A549 (cell line): Measurements from ENCODE around the gene ARL5C. TPM values are rescaled to one million over a fixed set of nuclear protein-coding genes. Genes with fewer than 3 reads are reported as not detected.

ENCODE experiments used
- ATAC-seq, 2 experiments: fragments of 200-7000 bp in 1 of 2; fragments of >200 bp in 1 of 2; cut with Nextera tagmentation in 1 of 2; cut with Tn5 transposase in 1 of 2; 3 replicates each; pipeline versions ENCODE4 v1.8.0 to v1.9.1; 2018 to 2020; ENCODE audit warnings: mild to moderate bottlenecking in 1 of 2, moderate library complexity in 1 of 2
- CTCF ChIA-PET: fragments of 300-600 bp; sonication (Branson Sonifier 250); formaldehyde crosslinking; extraction: SDS; loops from one replicate; lab custom pipeline; 2021; ENCODE audit warnings: antibody characterized with exemption, inconsistent platforms; lab: Yijun Ruan, JAX
- POLR2A ChIA-PET: fragments of 350-600 bp; formaldehyde crosslinking; extraction: SDS; loops from one replicate; lab custom pipeline; 2021; ENCODE audit warnings: antibody characterized with exemption, inconsistent platforms; lab: Yijun Ruan, JAX
- DNase-seq, 2 experiments: peaks; one replicate each; pipeline versions ENCODE4 v3.0.0 to v3.0.0-alpha.2; 2011 to 2016; ENCODE audit warnings: low read depth in 1 of 2, low spot score in 1 of 2
- FAIRE-seq: peaks from 2 replicates; lab custom pipeline; 2011; peaks lifted over from hg19 to GRCh38; lab: Jason Lieb, UNC
- H3K27ac ChIP-seq, 2 experiments: fragments of >200 bp; sonication (Bioruptor Twin); formaldehyde crosslinking; 3 replicates each; pipeline ENCODE4 v1.5.1; 2016 to 2017
- H3K4me1 ChIP-seq: fragments of >200 bp; sonication (Bioruptor Twin); formaldehyde crosslinking; 3 replicates; pipeline ENCODE4 v1.6.1; 2016
- H3K4me2 ChIP-seq: fragments of >200 bp; sonication (Bioruptor Twin); formaldehyde crosslinking; 3 replicates; pipeline ENCODE4 v1.6.1; 2016
- H3K4me3 ChIP-seq: fragments of >200 bp; sonication (Bioruptor Twin); formaldehyde crosslinking; 3 replicates; pipeline ENCODE4 v1.5.1; 2016
- H3K9me3 ChIP-seq: fragments of >200 bp; sonication (Bioruptor Twin); formaldehyde crosslinking; 3 replicates; pipeline ENCODE4 v1.6.1; 2016
- EP300 ChIP-seq, 2 experiments: fragments of >200 bp; sonication (Bioruptor Twin); formaldehyde crosslinking; IDR thresholded peaks; 2 replicates in 1 of 2; 3 replicates in 1 of 2; pipeline ENCODE4 v1.6.1; 2016 to 2017
- ESRRA ChIP-seq: fragments of 150-350 bp; IDR thresholded peaks from 2 replicates; pipeline ENCODE4 v1.6.1; 2014; ENCODE audit warnings: mild to moderate bottlenecking, low read length, borderline replicate concordance
- FOSL2 ChIP-seq, 2 experiments: fragments of 450-650 bp in 1 of 2; fragments of >200 bp in 1 of 2; sonication (Bioruptor Twin) in 1 of 2; formaldehyde crosslinking; IDR thresholded peaks; 2 replicates each; pipeline versions ENCODE4 v1.5.0 to v1.6.1; 2016 to 2020; ENCODE audit warnings: mild to moderate bottlenecking in 1 of 2, moderate library complexity in 1 of 2
- GATA3 ChIP-seq: IDR thresholded peaks from 2 replicates; pipeline ENCODE4 v1.6.1; 2012; ENCODE audit warnings: borderline replicate concordance
- HES2 ChIP-seq: fragments of >200 bp; sonication (Bioruptor Twin); formaldehyde crosslinking; IDR thresholded peaks from 2 replicates; pipeline ENCODE4 v1.6.1; 2016
- JUN ChIP-seq, 2 experiments: fragments of >200 bp; sonication (Bioruptor Twin); formaldehyde crosslinking; IDR thresholded peaks; 2 replicates in 1 of 2; 3 replicates in 1 of 2; pipeline ENCODE4 v1.6.1; 2016 to 2017
- MAZ ChIP-seq: fragments of 150-350 bp; IDR thresholded peaks from 2 replicates; pipeline ENCODE4 v1.6.1; 2014; ENCODE audit warnings: antibody characterized with exemption, low read depth, low read length, borderline replicate concordance
- MYC ChIP-seq: IDR thresholded peaks from 2 replicates; pipeline ENCODE4 v1.6.1; 2012; ENCODE audit warnings: mild to moderate bottlenecking, inconsistent platforms, low read length, improper control_type of control experiment, borderline replicate concordance
- POLR2A ChIP-seq: IDR thresholded peaks from 2 replicates; pipeline ENCODE4 v1.6.1; 2012; ENCODE audit warnings: mild to moderate bottlenecking, low read length
- POLR2AphosphoS2 ChIP-seq: conservative IDR thresholded peaks from 2 replicates; pipeline ENCODE4 v1.6.1; 2012; ENCODE audit warnings: low read length, improper control_type of control experiment, inconsistent platforms
- RCOR1 ChIP-seq: fragments of 150-350 bp; IDR thresholded peaks from 2 replicates; pipeline ENCODE4 v1.6.1; 2014; ENCODE audit warnings: antibody characterized with exemption, low read length, low read depth
- RNF2 ChIP-seq: fragments of 200-600 bp; sonication (generic); IDR thresholded peaks from 2 replicates; pipeline ENCODE4 v1.6.1; 2016; ENCODE audit warnings: low read depth, mild to moderate bottlenecking, antibody characterized with exemption, moderate library complexity, borderline replicate concordance
- SMC3 ChIP-seq: fragments of >200 bp; sonication (Bioruptor Twin); formaldehyde crosslinking; IDR thresholded peaks from 3 replicates; pipeline ENCODE4 v1.6.1; 2018; ENCODE audit warnings: inconsistent platforms
- SREBF2 ChIP-seq: fragments of 450-650 bp; IDR thresholded peaks from 2 replicates; pipeline ENCODE4 v1.6.1; 2014; ENCODE audit warnings: mild to moderate bottlenecking, moderate library complexity
- TP53 ChIP-seq: fragments of 250-450 bp; sonication (Bioruptor Pico); IDR thresholded peaks from 2 replicates; pipeline ENCODE4 v1.5.0; 2021; ENCODE audit warnings: mild to moderate bottlenecking, moderate library complexity
- ZC3H11A ChIP-seq: fragments of 450-650 bp; IDR thresholded peaks from 2 replicates; pipeline ENCODE4 v1.6.1; 2014; ENCODE audit warnings: antibody characterized with exemption, mild to moderate bottlenecking
- WGBS: methylation state at CpG from one replicate; pipeline ENCODE4 v1.1.6; 2017; ENCODE audit errors: missing lambda C conversion rate; 5-methylcytosine and 5-hydroxymethylcytosine counted together
- polyA plus RNA-seq, 4 experiments: library from polyadenylated mRNA; depleted of rRNA in 3 of 4; stranded (reverse); fragments of >200 nt; fragmentation: RNase III in 1 of 4; extraction: RNeasy Plus Mini Kit Qiagen cat#74134 plus additional on column Dnase treatment in 1 of 4; gene quantifications; 2 replicates in 3 of 4; 3 replicates in 1 of 4; pipeline ENCODE4 v1.2.3, GENCODE V29; 2011 to 2017
- TF ChIP-seq, protein P1 (sequence below): IDR thresholded peaks from 2 replicates; pipeline ENCODE4 v1.6.1; 2012
- TF ChIP-seq, protein P2 (sequence below): fragments of 450-650 bp; IDR thresholded peaks from 2 replicates; pipeline ENCODE4 v1.6.1; 2014; ENCODE audit warnings: antibody characterized with exemption

The ARL5C gene
- polyA plus RNA-seq, 2 of the 4 experiments (the other 2 are of a cell fraction) = not detected

DNA sequence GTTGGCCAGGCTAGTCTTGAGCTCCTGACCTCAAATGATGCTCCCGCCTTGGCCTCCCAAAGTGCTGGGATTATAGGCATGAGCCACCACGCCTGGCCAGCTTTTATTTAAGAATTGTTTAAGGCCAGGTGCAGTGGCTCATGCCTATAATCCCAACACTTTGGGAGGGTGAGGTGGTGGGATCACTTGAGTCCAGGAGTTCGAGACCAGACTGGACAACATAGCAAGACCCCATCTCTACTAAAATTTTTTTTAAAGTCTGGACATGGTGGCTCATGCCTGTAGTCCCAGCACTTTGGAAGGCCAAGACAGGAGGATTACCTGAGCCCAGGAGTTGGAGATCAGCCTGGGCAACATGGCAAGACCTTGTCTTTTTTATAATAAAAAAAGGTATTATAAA is 19.7 kb downstream of the ARL5C start (continued):
- TF ChIP-seq SREBF2 (no peak), MYC (no peak)
- TF ChIP-seq, all 56 proteins: peak for 0

- CTCF ChIA-PET = interaction anchor here (0.6 to 29.6 kb wide), 9 partner anchors 8 to 189 kb away, joined by 3 to 612 read pairs (median 4); partner anchors contain the start of genes ARL5C and PLXDC1
Measured at GRCh38 chr17:39145143-39145542, 20.8 kb downstream of the ARL5C start.

DNA sequence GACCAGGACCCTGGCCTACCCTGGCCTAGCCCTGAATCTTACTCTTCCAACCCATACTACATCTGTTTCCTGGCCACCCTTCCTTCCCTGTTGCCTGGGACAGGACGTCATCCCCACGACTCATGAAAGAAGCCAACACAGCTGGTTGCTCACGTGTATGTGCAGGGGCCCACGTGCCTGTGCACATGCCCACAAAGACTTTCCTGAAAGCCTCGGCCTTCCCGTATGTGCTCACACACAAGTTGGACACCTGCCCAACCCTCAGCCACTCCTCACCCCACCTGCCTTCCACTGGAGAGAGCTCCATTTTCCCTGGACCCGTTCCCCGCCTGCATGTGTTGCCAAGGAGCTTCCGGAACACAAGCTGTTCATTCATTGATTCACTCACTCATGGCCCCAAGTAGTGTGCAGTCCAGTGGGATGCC is 21.5 kb downstream of the ARL5C start:
- Histone ChIP-seq H3K4me2 (no peak overlapping the region), H3K27ac (no peak overlapping the region), H3K4me1 (no peaks in the 10 kb centered on the region), H3K4me3 (no peak overlapping the region), H3K9me3 (no peaks in the 10 kb centered on the region)
- POLR2A ChIA-PET = interaction anchor here (1.4 kb wide), 1 partner anchor 9 kb away, joined by 5 read pairs; no protein-coding TSS in a partner anchor
- no peak for TF ChIP-seq ZC3H11A
- no peak for TF ChIP-seq TP53 (CRISPR knock-in tag)
- TF ChIP-seq POLR2AphosphoS2 = no peak
- no peak for TF ChIP-seq SREBF2
- CTCF ChIA-PET = interaction anchor here (0.7 to 29.6 kb wide), 7 partner anchors 8 to 160 kb away, joined by 4 to 612 read pairs (median 5); partner anchors contain the start of genes ARL5C and PLXDC1
- no peak for DNase-seq
- WGBS = 78% methylated on average over 9 of the region's 9 CpGs
- FAIRE-seq = no peak
- ATAC-seq = peak; percentile 11 to 17; a peak in 1 of 6 replicates

More at GRCh38 chr17:39145143-39145542, 20.8 kb downstream of the ARL5C start:
- H3K9me3 ChIP-seq = no peaks in the 10 kb centered on the region
- no peaks in the 10 kb centered on the region for H3K4me1 ChIP-seq
- H3K4me2 ChIP-seq = no peak overlapping the region
- no peak overlapping the region for H3K27ac ChIP-seq
- TF ChIP-seq SMC3 = no peak
- no peak for TF ChIP-seq EP300 (IDR thresholded peaks at IDR 0.05)
- no peak for TF ChIP-seq HES2
- TF ChIP-seq RNF2 = no peak
- TF ChIP-seq, protein P1, sequence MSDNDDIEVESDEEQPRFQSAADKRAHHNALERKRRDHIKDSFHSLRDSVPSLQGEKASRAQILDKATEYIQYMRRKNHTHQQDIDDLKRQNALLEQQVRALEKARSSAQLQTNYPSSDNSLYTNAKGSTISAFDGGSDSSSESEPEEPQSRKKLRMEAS = no peak
- no peak for TF ChIP-seq ESRRA
- no peak for TF ChIP-seq POLR2A
- no peak for TF ChIP-seq MAZ
- TF ChIP-seq RCOR1 = no peak
- no peak for FAIRE-seq
- DNase-seq = no peak
- no peak overlapping the region for H3K4me3 ChIP-seq
- POLR2A ChIA-PET = interaction anchor here (1.4 kb wide), 1 partner anchor 8 kb away, joined by 5 read pairs; no protein-coding TSS in a partner anchor
- 0 out of 6 replicates have a peak, but pooled peaks of 1 of the 2 experiments have one; percentile 18 for ATAC-seq
- 52% methylated on average over 3 of the region's 3 CpGs for WGBS

DNA sequence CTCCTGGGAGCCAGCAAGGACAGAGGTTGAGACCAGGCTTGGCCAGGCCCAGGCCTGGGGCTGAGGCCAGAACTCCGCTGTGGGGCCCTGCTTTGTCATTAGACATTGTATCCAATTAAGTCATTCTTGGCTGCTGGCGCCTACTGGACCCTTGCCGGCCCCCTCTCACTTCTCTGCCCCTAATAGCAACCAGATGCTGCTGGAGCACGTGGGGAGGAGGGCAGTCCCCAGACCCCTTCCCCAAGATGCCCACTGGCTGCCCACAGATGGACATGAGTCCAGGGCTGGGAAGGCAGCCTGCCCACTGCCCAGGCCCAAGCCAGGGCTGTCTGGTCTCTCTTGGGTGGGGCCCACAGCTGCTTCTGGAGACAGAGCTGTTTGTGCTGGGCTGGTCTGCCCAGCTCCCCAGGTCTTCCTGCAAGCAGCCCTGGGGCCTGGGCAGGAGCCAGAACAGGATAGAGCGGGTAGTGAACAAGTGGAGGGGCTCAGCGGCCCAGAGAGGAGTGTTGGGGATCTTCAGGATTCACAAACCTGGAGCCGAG is 22.3 kb downstream of the ARL5C start:
- ATAC-seq (no peak), DNase-seq (no peak), FAIRE-seq (no peak)
- TF ChIP-seq GATA3 (no peak), POLR2AphosphoS2 (no peak), HES2 (no peak), EP300 (IDR thresholded peaks at IDR 0.05) (no peak), POLR2A (no peak), SMC3 (no peak), FOSL2 (IDR thresholded peaks at IDR 0.05) (no peak), FOSL2 (CRISPR knock-in tag; IDR thresholded peaks at IDR 0.05) (no peak), JUN (IDR thresholded peaks at IDR 0.05) (no peak), RNF2 (no peak)
- TF ChIP-seq, protein P2, sequence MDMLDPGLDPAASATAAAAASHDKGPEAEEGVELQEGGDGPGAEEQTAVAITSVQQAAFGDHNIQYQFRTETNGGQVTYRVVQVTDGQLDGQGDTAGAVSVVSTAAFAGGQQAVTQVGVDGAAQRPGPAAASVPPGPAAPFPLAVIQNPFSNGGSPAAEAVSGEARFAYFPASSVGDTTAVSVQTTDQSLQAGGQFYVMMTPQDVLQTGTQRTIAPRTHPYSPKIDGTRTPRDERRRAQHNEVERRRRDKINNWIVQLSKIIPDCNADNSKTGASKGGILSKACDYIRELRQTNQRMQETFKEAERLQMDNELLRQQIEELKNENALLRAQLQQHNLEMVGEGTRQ = no peak
- WGBS = 75% methylated on average over 7 of the region's 7 CpGs
- no peaks in the 10 kb centered on the region for H3K4me1 ChIP-seq
- no peak overlapping the region for H3K4me2 ChIP-seq
- CTCF ChIA-PET = interaction anchor here (0.7 to 29.6 kb wide), 7 partner anchors 9 to 166 kb away, joined by 3 to 612 read pairs (median 5); partner anchors contain the start of genes ARL5C and PLXDC1
- H3K9me3 ChIP-seq = no peaks in the 10 kb centered on the region
- no peak overlapping the region for H3K27ac ChIP-seq
- POLR2A ChIA-PET = interaction anchor here (1.4 kb wide), 1 partner anchor 10 kb away, joined by 5 read pairs; no protein-coding TSS in a partner anchor
- H3K4me3 ChIP-seq = no peak overlapping the region
